SU-DHL-6 (cell line): ENCODE measurements around the gene AMOTL1.
"Not testable (repeated sequence)": the region's sequence is repeated elsewhere in the genome, so short reads cannot be mapped to it uniquely, and the experiment has no call there.

Source experiments
- H2AFZ ChIP-seq: fragments of 200-600 bp; sonication (generic); 2 replicates; pipeline ENCODE4 v1.6.1; 2014; ENCODE audit warnings: low read depth, mild to moderate bottlenecking, moderate library complexity, mixed read lengths, antibody characterized with exemption, low read length; ENCODE audit not compliant: severe bottlenecking
- H3F3A ChIP-seq: fragments of 200-600 bp; shearing (Covaris generic); 2 replicates; pipeline ENCODE4 v1.6.0; 2016; ENCODE audit warnings: antibody characterized with exemption, mild to moderate bottlenecking; ENCODE audit not compliant: insufficient read depth
- H3K27ac ChIP-seq: fragments of 200-600 bp; sonication (generic); 2 replicates; pipeline ENCODE4 v1.5.1; 2016; ENCODE audit warnings: low read depth, mild to moderate bottlenecking, low read length, moderate library complexity, mixed read lengths
- H3K27me3 ChIP-seq: fragments of 200-600 bp; sonication (generic), shearing (Covaris generic); 2 replicates; pipeline ENCODE4 v1.6.0; 2014; ENCODE audit warnings: mild to moderate bottlenecking, low read length
- H3K36me3 ChIP-seq: fragments of 200-600 bp; sonication (generic); 2 replicates; pipeline ENCODE4 v1.6.1; 2014; ENCODE audit warnings: mild to moderate bottlenecking, low read length, mixed read lengths
- H3K4me2 ChIP-seq: fragments of 300-600, 200-600 bp; shearing (Covaris generic), sonication (generic); 2 replicates; pipeline ENCODE4 v1.6.0; 2014; ENCODE audit warnings: low read length, low read depth, mild to moderate bottlenecking; ENCODE audit not compliant: poor library complexity, severe bottlenecking
- H3K4me3 ChIP-seq: fragments of 200-600 bp; sonication (generic); 2 replicates; pipeline ENCODE4 v1.5.1; 2014; ENCODE audit warnings: antibody characterized with exemption, low read length, mild to moderate bottlenecking, mixed read lengths; ENCODE audit not compliant: insufficient read depth, poor library complexity, severe bottlenecking
- H3K79me2 ChIP-seq: fragments of 200-600 bp; sonication (generic); 2 replicates; pipeline ENCODE4 v1.6.1; 2014; ENCODE audit warnings: mild to moderate bottlenecking, low read length, moderate library complexity; ENCODE audit not compliant: insufficient read depth
- H3K9ac ChIP-seq: fragments of 200-600 bp; sonication (generic); 2 replicates; pipeline ENCODE4 v1.7.0; 2014; ENCODE audit warnings: mild to moderate bottlenecking, low read length
- H3K9me2 ChIP-seq: fragments of 200-600 bp; sonication (generic); replicated peaks from 2 replicates; pipeline ENCODE4 v1.6.1; 2014; ENCODE audit warnings: low read length; ENCODE audit not compliant: insufficient read depth
- H3K9me3 ChIP-seq: fragments of 200-600 bp; sonication (generic); 2 replicates; pipeline ENCODE4 v1.6.1; 2014; ENCODE audit warnings: low read length, mixed read lengths; ENCODE audit not compliant: insufficient read depth
- H4K20me1 ChIP-seq: fragments of 200-600 bp; sonication (generic); 2 replicates; pipeline ENCODE4 v1.6.1; 2014; ENCODE audit warnings: low read depth, mild to moderate bottlenecking, antibody characterized with exemption, low read length, moderate library complexity, mixed read lengths
- EZH2phosphoT487 ChIP-seq: fragments of 200-600 bp; sonication (generic), shearing (Covaris generic); conservative IDR thresholded peaks from 2 replicates; pipeline ENCODE4 v1.6.1; 2018; ENCODE audit warnings: mild to moderate bottlenecking, antibody characterized with exemption, low read length, moderate library complexity, mixed read lengths
- TF ChIP-seq, protein P1 (sequence below): fragments of 200-600 bp; sonication (generic); IDR thresholded peaks from one replicate; pipeline ENCODE4 v1.5.1; 2017; ENCODE audit warnings: antibody characterized with exemption, mild to moderate bottlenecking, low read length, moderate library complexity; ENCODE audit not compliant: insufficient read depth, poor library complexity, severe bottlenecking

Gene AMOTL1

DNA sequence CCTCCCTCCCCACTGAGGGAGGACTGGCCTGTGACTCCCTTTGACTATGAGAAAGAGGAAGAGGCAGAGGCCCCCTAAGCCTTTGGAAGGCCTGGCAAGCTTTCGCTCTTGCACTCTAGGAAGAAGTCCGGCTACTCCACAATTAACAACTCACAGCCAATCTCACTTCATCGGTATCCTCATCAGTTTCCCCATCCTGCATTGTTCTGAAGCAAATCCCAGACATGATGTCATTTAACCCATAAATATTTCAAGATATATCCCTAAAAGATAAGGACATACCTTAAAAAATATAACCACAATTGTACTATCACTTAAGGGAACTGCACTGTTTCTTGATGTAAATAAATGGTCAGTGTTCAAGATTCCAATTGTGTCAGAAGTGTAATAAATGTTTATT is 142.1 kb downstream of the AMOTL1 start:
- Histone ChIP-seq H3K27ac (no peak overlapping the region), H3K9me2 (no peaks in the 10 kb centered on the region), H3K4me3 (no peak overlapping the region), H3F3A (no peaks in the 10 kb centered on the region), H3K27me3 (no peaks in the 10 kb centered on the region), H3K9ac (no peak overlapping the region), H3K9me3 (no peaks in the 10 kb centered on the region), H2AFZ (no peak overlapping the region), H3K36me3 (no peaks in the 10 kb centered on the region), H3K4me2 (no peak overlapping the region), H3K79me2 (no peaks in the 10 kb centered on the region), H4K20me1 (no peaks in the 10 kb centered on the region)
- TF ChIP-seq EZH2phosphoT487 = no peak
- TF ChIP-seq, protein P1, sequence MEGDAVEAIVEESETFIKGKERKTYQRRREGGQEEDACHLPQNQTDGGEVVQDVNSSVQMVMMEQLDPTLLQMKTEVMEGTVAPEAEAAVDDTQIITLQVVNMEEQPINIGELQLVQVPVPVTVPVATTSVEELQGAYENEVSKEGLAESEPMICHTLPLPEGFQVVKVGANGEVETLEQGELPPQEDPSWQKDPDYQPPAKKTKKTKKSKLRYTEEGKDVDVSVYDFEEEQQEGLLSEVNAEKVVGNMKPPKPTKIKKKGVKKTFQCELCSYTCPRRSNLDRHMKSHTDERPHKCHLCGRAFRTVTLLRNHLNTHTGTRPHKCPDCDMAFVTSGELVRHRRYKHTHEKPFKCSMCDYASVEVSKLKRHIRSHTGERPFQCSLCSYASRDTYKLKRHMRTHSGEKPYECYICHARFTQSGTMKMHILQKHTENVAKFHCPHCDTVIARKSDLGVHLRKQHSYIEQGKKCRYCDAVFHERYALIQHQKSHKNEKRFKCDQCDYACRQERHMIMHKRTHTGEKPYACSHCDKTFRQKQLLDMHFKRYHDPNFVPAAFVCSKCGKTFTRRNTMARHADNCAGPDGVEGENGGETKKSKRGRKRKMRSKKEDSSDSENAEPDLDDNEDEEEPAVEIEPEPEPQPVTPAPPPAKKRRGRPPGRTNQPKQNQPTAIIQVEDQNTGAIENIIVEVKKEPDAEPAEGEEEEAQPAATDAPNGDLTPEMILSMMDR = no peak

DNA sequence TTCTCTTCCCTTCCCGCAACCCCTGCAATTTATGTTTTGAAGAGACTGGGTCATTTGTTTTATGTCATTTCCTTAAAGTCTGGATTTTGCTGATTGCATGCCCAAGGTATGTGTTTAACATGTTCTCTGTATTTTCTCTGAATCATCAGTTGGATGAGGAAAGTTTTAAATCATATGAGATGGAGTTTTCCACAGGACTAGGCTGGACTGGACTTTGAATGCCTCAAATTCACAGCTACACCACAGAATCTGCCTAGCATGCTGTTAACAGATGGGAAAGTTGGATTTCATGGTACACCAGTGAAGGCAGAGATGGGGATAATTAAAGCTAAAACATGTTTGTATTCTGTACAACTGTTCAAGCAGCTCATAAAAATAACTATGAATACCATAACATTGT is 142.6 kb downstream of the AMOTL1 start:
- no peak overlapping the region for H3K9ac ChIP-seq
- no peaks in the 10 kb centered on the region for H3K36me3 ChIP-seq
- no peaks in the 10 kb centered on the region for H3F3A ChIP-seq
- H3K9me3 ChIP-seq = no peaks in the 10 kb centered on the region
- TF ChIP-seq, protein P1 = no peak
- TF ChIP-seq EZH2phosphoT487 = no peak
- no peaks in the 10 kb centered on the region for H3K27me3 ChIP-seq
- H4K20me1 ChIP-seq = no peaks in the 10 kb centered on the region
- no peak overlapping the region for H3K4me2 ChIP-seq
- no peaks in the 10 kb centered on the region for H3K79me2 ChIP-seq
- H3K9me2 ChIP-seq = no peaks in the 10 kb centered on the region
- no peak overlapping the region for H3K4me3 ChIP-seq
- no peak overlapping the region for H3K27ac ChIP-seq
- H2AFZ ChIP-seq = no peak overlapping the region

DNA sequence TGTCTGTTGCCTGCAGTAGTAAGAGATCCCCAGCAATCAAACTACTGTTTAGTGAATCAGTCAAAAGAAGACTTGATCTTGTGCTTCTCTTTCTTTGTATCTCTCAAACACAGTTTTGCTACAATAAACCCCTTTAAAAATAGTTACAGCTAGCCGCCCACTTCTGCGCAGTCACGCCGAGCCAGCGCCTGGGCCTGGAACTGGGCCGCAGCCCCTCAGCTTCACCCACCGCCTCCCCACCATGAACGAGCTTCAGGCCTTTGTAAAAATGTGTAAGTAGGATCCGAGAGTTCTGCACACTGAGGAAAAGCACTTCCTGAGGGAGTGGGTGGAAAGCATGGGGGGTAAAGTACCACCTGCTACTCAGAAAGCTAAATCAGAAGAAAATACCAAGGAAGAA is 144.7 kb downstream of the AMOTL1 start:
- Histone ChIP-seq H3K36me3 (no peaks in the 10 kb centered on the region), H3K27me3 (no peaks in the 10 kb centered on the region), H3K9me3 (no peaks in the 10 kb centered on the region), H3K9ac (no peak overlapping the region), H3F3A (no peaks in the 10 kb centered on the region), H2AFZ (no peak overlapping the region), H4K20me1 (no peaks in the 10 kb centered on the region), H3K9me2 (no peaks in the 10 kb centered on the region), H3K27ac (no peak overlapping the region), H3K79me2 (no peaks in the 10 kb centered on the region), H3K4me2 (no peak overlapping the region), H3K4me3 (no peak overlapping the region)
- TF ChIP-seq, protein P1 = no peak
- no peak for TF ChIP-seq EZH2phosphoT487

DNA sequence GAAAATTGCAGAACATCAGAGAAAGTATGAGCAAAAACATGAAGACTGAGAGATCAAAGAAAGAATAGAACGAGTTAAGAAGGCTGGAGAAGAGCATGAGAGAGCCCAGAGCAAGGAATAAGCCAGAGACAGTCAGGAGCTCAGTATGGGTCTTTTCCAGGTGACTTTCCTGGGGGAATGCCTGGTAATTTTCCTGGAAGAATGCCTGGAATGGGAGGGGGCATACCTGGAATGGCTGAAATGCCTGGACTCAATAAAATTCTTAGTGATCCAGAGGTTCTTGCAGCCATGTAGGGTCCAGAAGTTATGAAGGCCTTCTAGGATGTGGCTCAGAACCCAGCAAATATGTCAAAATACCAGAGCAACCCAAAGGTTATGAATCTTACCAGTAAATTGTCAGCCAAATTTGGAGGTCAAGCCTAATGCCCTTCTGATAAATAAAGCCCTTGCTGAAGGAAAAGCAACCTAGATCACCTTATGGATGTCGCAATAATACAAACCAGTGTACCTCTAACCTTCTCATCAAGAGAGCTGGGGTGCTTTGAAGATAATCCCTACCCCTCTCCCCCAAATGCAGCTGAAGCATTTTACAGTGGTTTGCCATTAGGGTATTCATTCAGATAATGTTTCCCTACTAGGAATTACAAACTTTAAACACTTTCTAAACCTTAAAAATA is 145.7 kb downstream of the AMOTL1 start:
- H3K79me2 ChIP-seq, H3K9me3 ChIP-seq, H3F3A ChIP-seq, H2AFZ ChIP-seq, H3K27ac ChIP-seq, H3K9me2 ChIP-seq, H4K20me1 ChIP-seq, H3K4me3 ChIP-seq, H3K27me3 ChIP-seq, H3K36me3 ChIP-seq, H3K9ac ChIP-seq, H3K4me2 ChIP-seq: not testable (repeated sequence)
